Measurements from ENCODE around the gene ARL9. TPM values are rescaled to one million over a fixed set of nuclear protein-coding genes. Genes with fewer than 3 reads are reported as not detected.

ARL9 gene
- total and polyA plus RNA-seq, 9 of the 15 experiments (the other 6 are each of a cell fraction or from before 2014, with no cell fraction given) = 0.10 to 0.15 (median 0.11) TPM; not detected in 6

DNA sequence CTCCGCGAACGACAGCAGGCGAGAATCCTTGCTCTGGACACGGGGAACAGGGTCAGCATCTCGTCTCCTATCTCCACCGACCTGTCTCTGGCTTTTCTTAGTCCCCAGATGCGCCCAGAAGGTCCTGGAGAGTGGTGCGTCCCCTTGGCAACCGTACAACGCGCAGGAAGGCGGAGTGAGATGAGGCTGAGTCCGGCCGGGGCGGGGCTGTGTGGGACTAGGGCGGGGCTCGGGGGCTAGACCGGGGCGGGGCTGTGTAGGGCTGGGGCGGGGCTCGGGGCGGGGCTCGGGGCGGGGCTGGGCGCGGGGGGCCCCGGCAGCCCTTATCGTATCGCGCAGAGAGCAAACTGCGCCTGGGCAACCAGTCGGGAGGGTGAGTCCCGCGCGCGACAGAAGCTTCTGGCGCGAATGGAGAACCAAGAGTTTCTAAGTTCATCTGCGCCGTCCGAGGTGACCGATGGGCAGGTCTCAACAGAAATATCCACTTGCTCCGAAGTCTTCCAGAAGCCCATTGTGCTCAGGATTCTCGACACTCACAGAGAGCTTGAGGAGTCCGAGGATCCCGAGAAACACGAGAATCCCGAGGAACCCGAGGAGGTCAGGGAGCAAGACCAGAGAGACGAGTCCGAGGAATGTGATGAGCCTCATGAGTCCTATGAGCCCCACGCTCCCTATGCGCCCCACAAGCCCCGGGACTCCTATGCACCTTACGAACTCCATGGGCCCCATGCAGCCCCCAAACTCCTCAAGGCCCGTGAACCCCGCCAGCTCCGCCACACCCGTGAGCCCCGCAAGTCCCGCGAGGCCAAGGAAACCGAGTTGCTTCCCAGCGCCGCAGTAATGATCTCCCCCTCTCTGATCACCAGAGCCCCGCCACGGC lies 24.9 kb downstream of the ARL9 start (continued):
- TF ChIP-seq, protein P1, sequence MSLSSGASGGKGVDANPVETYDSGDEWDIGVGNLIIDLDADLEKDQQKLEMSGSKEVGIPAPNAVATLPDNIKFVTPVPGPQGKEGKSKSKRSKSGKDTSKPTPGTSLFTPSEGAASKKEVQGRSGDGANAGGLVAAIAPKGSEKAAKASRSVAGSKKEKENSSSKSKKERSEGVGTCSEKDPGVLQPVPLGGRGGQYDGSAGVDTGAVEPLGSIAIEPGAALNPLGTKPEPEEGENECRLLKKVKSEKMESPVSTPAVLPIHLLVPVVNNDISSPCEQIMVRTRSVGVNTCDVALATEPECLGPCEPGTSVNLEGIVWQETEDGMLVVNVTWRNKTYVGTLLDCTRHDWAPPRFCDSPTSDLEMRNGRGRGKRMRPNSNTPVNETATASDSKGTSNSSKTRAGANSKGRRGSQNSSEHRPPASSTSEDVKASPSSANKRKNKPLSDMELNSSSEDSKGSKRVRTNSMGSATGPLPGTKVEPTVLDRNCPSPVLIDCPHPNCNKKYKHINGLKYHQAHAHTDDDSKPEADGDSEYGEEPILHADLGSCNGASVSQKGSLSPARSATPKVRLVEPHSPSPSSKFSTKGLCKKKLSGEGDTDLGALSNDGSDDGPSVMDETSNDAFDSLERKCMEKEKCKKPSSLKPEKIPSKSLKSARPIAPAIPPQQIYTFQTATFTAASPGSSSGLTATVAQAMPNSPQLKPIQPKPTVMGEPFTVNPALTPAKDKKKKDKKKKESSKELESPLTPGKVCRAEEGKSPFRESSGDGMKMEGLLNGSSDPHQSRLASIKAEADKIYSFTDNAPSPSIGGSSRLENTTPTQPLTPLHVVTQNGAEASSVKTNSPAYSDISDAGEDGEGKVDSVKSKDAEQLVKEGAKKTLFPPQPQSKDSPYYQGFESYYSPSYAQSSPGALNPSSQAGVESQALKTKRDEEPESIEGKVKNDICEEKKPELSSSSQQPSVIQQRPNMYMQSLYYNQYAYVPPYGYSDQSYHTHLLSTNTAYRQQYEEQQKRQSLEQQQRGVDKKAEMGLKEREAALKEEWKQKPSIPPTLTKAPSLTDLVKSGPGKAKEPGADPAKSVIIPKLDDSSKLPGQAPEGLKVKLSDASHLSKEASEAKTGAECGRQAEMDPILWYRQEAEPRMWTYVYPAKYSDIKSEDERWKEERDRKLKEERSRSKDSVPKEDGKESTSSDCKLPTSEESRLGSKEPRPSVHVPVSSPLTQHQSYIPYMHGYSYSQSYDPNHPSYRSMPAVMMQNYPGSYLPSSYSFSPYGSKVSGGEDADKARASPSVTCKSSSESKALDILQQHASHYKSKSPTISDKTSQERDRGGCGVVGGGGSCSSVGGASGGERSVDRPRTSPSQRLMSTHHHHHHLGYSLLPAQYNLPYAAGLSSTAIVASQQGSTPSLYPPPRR (CRISPR knock-in tag; IDR thresholded peaks at IDR 0.05; ENCODE audit: borderline replicate concordance) = no peak
- TF ChIP-seq, protein P2, sequence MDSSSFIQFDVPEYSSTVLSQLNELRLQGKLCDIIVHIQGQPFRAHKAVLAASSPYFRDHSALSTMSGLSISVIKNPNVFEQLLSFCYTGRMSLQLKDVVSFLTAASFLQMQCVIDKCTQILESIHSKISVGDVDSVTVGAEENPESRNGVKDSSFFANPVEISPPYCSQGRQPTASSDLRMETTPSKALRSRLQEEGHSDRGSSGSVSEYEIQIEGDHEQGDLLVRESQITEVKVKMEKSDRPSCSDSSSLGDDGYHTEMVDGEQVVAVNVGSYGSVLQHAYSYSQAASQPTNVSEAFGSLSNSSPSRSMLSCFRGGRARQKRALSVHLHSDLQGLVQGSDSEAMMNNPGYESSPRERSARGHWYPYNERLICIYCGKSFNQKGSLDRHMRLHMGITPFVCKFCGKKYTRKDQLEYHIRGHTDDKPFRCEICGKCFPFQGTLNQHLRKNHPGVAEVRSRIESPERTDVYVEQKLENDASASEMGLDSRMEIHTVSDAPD (CRISPR knock-in tag; IDR thresholded peaks at IDR 0.05) = no peak
- no peak for TF ChIP-seq SP1 (CRISPR knock-in tag; IDR thresholded peaks at IDR 0.05)
- no peak for TF ChIP-seq NFXL1 (CRISPR knock-in tag; IDR thresholded peaks at IDR 0.05)
- TF ChIP-seq PHB (CRISPR knock-in tag; IDR thresholded peaks at IDR 0.05) = no peak
- TF ChIP-seq TEAD2 (tag; IDR thresholded peaks at IDR 0.05) = no peak
- no peak for TF ChIP-seq CBFA2T2 (conservative IDR thresholded peaks at IDR 0.05)
- TF ChIP-seq RBBP5 (IDR thresholded peaks at IDR 0.05; ENCODE audit: borderline replicate concordance, insufficient read depth, low read length, poor library complexity, severe bottlenecking) = peak; percentile 67
- no peak for TF ChIP-seq TFAM (CRISPR knock-in tag; conservative IDR thresholded peaks at IDR 0.05)
- peak; percentile 36; the same call in 1 of the 2 replicates for TF ChIP-seq RB1 (IDR thresholded peaks at IDR 0.05; ENCODE audit: low read depth)
- TF ChIP-seq, protein P3, sequence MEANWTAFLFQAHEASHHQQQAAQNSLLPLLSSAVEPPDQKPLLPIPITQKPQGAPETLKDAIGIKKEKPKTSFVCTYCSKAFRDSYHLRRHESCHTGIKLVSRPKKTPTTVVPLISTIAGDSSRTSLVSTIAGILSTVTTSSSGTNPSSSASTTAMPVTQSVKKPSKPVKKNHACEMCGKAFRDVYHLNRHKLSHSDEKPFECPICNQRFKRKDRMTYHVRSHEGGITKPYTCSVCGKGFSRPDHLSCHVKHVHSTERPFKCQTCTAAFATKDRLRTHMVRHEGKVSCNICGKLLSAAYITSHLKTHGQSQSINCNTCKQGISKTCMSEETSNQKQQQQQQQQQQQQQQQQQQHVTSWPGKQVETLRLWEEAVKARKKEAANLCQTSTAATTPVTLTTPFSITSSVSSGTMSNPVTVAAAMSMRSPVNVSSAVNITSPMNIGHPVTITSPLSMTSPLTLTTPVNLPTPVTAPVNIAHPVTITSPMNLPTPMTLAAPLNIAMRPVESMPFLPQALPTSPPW (CRISPR knock-in tag; IDR thresholded peaks at IDR 0.05) = peak; percentile 93
- no peak; a peak in 1 of 4 replicates for TF ChIP-seq TBL1XR1 (IDR thresholded peaks at IDR 0.05; ENCODE audit: low read length in 2 of 2)
- TF ChIP-seq DIDO1 (tag; IDR thresholded peaks at IDR 0.05; ENCODE audit: low read depth) = no peak
- no peak for TF ChIP-seq POLR3G (IDR thresholded peaks at IDR 0.05; ENCODE audit: extremely low read depth, insufficient read length, insufficient replicate concordance)
- no peak for TF ChIP-seq BRD9 (IDR thresholded peaks at IDR 0.05; ENCODE audit: low read depth, partially characterized antibody)
- 0 out of 2 replicates have a peak, but pooled peaks have one; percentile 20 for TF ChIP-seq NCOA1 (IDR thresholded peaks at IDR 0.05; ENCODE audit: low read depth)
- no peak for TF ChIP-seq ZNF124 (CRISPR knock-in tag; IDR thresholded peaks at IDR 0.05)
- peak; percentile 29; the same call in 1 of the 2 replicates for TF ChIP-seq CBFA2T3 (IDR thresholded peaks at IDR 0.05)
- no peak for TF ChIP-seq ZNF239 (CRISPR knock-in tag; IDR thresholded peaks at IDR 0.05)
- TF ChIP-seq KDM2B (CRISPR knock-in tag; IDR thresholded peaks at IDR 0.05) = 0 out of 2 replicates have a peak, but pooled peaks have one; percentile 54
- no peak for TF ChIP-seq THRAP3 (IDR thresholded peaks at IDR 0.05; ENCODE audit: borderline replicate concordance)
- peak; percentile 69 to 75 for TF ChIP-seq NRF1 (conservative IDR thresholded peaks at IDR 0.05 in 1 of 2, IDR thresholded peaks at IDR 0.05 in 1 of 2)

Measured in K562 (cell line).